Neural progenitor cell (in vitro differentiated cells): Measurements from ENCODE around the gene NPPC. TPM values are rescaled to one million over a fixed set of nuclear protein-coding genes. Genes with fewer than 3 reads are reported as not detected.
A peak's percentile ranks its signal among the peaks of the same experiment; 100 is the strongest.

Experiments
- DNase-seq: peaks from one replicate; pipeline ENCODE4 v3.0.0-alpha.2; 2016; ENCODE audit warnings: low spot score
- H2AFZ ChIP-seq: fragments of 200-600 bp; sonication (generic); replicated peaks from 2 replicates; pipeline ENCODE4 v1.6.1; 2016; ENCODE audit warnings: antibody characterized with exemption
- H3F3A ChIP-seq: fragments of 200-600 bp; sonication (generic); 2 replicates; pipeline ENCODE4 v1.6.1; 2016; ENCODE audit warnings: antibody characterized with exemption, low read depth
- H3K27ac ChIP-seq: fragments of 200-600 bp; sonication (generic); 2 replicates; pipeline ENCODE4 v1.5.1; 2016; ENCODE audit warnings: mild to moderate bottlenecking
- H3K27me3 ChIP-seq: fragments of 200-600 bp; sonication (generic); 2 replicates; pipeline ENCODE4 v1.6.1; 2016; ENCODE audit warnings: mild to moderate bottlenecking, moderate library complexity
- H3K36me3 ChIP-seq: fragments of 200-600 bp; sonication (generic); 2 replicates; pipeline ENCODE4 v1.5.1; 2016
- H3K4me1 ChIP-seq: fragments of 200-600 bp; sonication (generic); 2 replicates; pipeline ENCODE4 v1.6.1; 2016; ENCODE audit warnings: mixed run types
- H3K4me2 ChIP-seq: fragments of 200-600 bp; sonication (generic); 2 replicates; pipeline ENCODE4 v1.6.1; 2016
- H3K4me3 ChIP-seq: fragments of 200-600 bp; sonication (generic); 2 replicates; pipeline ENCODE4 v1.5.1; 2016
- H3K79me2 ChIP-seq: fragments of 200-600 bp; sonication (generic); 2 replicates; pipeline ENCODE4 v1.6.1; 2016; ENCODE audit warnings: low read depth
- H3K9ac ChIP-seq: fragments of 200-600 bp; sonication (generic); 2 replicates; pipeline ENCODE4 v1.6.1; 2016
- H3K9me3 ChIP-seq: fragments of 200-600 bp; sonication (generic); 2 replicates; pipeline ENCODE4 v1.5.1; 2016; ENCODE audit warnings: low read depth
- H4K20me1 ChIP-seq: fragments of 200-600 bp; sonication (generic); 2 replicates; pipeline ENCODE4 v1.6.1; 2016; ENCODE audit warnings: low read depth
- H3K27ac Mint-ChIP-seq: 3 replicates; pipeline ENCODE4 v1.8.0; 2021; ENCODE audit warnings: mixed read lengths
- H3K27me3 Mint-ChIP-seq: 2 replicates; pipeline ENCODE4 v1.8.0; 2022; ENCODE audit warnings: low read depth, mild to moderate bottlenecking, inconsistent platforms, moderate library complexity, mixed read lengths; ENCODE audit not compliant: insufficient read depth
- H3K36me3 Mint-ChIP-seq: 3 replicates; pipeline ENCODE4 v1.8.0; 2021; ENCODE audit warnings: mixed read lengths
- H3K4me1 Mint-ChIP-seq: 3 replicates; pipeline ENCODE4 v1.8.0; 2021; ENCODE audit warnings: mixed read lengths
- H3K4me3 Mint-ChIP-seq: 3 replicates; pipeline ENCODE4 v1.8.0; 2021; ENCODE audit warnings: mild to moderate bottlenecking, moderate library complexity, mixed read lengths
- H3K9me3 Mint-ChIP-seq: 3 replicates; pipeline ENCODE4 v1.8.0; 2020; ENCODE audit warnings: mixed read lengths
- EZH2 ChIP-seq: fragments of 200-600 bp; sonication (generic); IDR thresholded peaks from 2 replicates; pipeline ENCODE4 v1.6.1; 2017; ENCODE audit warnings: antibody characterized with exemption, mild to moderate bottlenecking, moderate library complexity
- EZH2phosphoT487 ChIP-seq: fragments of 200-600 bp; sonication (generic); IDR thresholded peaks from 2 replicates; pipeline ENCODE4 v1.6.1; 2017; ENCODE audit warnings: antibody characterized with exemption
- microRNA counts: library from miRNA; unstranded; fragments of <30 nt; microRNA quantifications from one replicate; lab custom pipeline; 2016
- microRNA-seq: library from miRNA; unstranded; fragments of <30 nt; microRNA quantifications from one replicate; pipeline ENCODE4, GENCODE V29; 2016
- small RNA-seq: library from RNA; depleted of rRNA; stranded (forward); fragments of <200 nt; gene quantifications from one replicate; pipeline ENCODE3, GENCODE V24; 2015
- total RNA-seq: library from RNA; depleted of rRNA; stranded (reverse); fragments of >200 nt; gene quantifications from 2 replicates; pipeline ENCODE4 v1.2.3, GENCODE V29; 2015; ENCODE audit warnings: low replicate concordance
- TF ChIP-seq, protein P1 (sequence below): fragments of 200-600 bp; sonication (generic); IDR thresholded peaks from 2 replicates; pipeline ENCODE4 v1.5.1; 2017; ENCODE audit warnings: antibody characterized with exemption, mild to moderate bottlenecking

NPPC gene
- total RNA-seq, 1 donor from 2014 or later, result not detected

GRCh38 chr2:231874944-231875343 is 51.3 kb downstream of the NPPC start:
- Histone ChIP-seq H4K20me1 (no peaks in the 10 kb centered on the region), H3K4me1 (peaks cover 6% of the 10 kb centered on the region), H3K79me2 (no peaks in the 10 kb centered on the region), H3K9me3 (no peaks in the 10 kb centered on the region), H3F3A (no peaks in the 10 kb centered on the region), H3K4me2 (no peak overlapping the region), H3K27ac (no peak overlapping the region), H2AFZ (no peak overlapping the region), H3K27me3 (no peaks in the 10 kb centered on the region), H3K9ac (no peak overlapping the region), H3K4me3 (no peak overlapping the region), H3K36me3 (no peaks in the 10 kb centered on the region)
- Mint-ChIP-seq H3K9me3 (peaks cover 2% of the 10 kb centered on the region), H3K4me1 (no peaks in the 10 kb centered on the region), H3K27ac (no peak overlapping the region), H3K4me3 (no peak overlapping the region), H3K27me3 (peaks cover 7% of the 10 kb centered on the region), H3K36me3 (peaks cover under 1% of the 10 kb centered on the region)
- DNase-seq, result no peak
- TF ChIP-seq, protein P1, sequence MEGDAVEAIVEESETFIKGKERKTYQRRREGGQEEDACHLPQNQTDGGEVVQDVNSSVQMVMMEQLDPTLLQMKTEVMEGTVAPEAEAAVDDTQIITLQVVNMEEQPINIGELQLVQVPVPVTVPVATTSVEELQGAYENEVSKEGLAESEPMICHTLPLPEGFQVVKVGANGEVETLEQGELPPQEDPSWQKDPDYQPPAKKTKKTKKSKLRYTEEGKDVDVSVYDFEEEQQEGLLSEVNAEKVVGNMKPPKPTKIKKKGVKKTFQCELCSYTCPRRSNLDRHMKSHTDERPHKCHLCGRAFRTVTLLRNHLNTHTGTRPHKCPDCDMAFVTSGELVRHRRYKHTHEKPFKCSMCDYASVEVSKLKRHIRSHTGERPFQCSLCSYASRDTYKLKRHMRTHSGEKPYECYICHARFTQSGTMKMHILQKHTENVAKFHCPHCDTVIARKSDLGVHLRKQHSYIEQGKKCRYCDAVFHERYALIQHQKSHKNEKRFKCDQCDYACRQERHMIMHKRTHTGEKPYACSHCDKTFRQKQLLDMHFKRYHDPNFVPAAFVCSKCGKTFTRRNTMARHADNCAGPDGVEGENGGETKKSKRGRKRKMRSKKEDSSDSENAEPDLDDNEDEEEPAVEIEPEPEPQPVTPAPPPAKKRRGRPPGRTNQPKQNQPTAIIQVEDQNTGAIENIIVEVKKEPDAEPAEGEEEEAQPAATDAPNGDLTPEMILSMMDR, result no peak
- TF ChIP-seq EZH2phosphoT487, result no peak
- TF ChIP-seq EZH2, result no peak

MicroRNAs within 50 kb of the gene (microRNA counts, 767-probe panel; counts per million panel counts)
- 460 counts per million, percentile 90 among the panel's probes with 10 or more counts for microRNA hsa-miR-1471 (lab: Ali Mortazavi, UCI)

Small RNA genes within 50 kb of the gene (microRNA-seq; reads per million reads assigned to microRNA genes)
- not detected for gene MIR1471

Small RNA genes within 50 kb of the gene (small RNA-seq; reads per million reads assigned to genes)
- gene MIR1471, result not detected

Other genes with a start within 250 kb of the NPPC start
- gene PTMA, start 217.9 kb downstream of the NPPC start, total RNA-seq, result 1,850 and 2,102 TPM in 2 replicates
- gene PDE6D, start 145.1 kb downstream of the NPPC start, total RNA-seq, result 44.1 and 52.6 TPM in 2 replicates
- gene COPS7B, start 140.0 kb downstream of the NPPC start, total RNA-seq, result 56.1 and 63.3 TPM in 2 replicates
- 23.2 and 35.3 TPM in 2 replicates for gene DIS3L2, start 35.3 kb upstream of the NPPC start, total RNA-seq